GM12878 (cell line): Measurements from ENCODE around the gene GJA10. TPM values are rescaled to one million over a fixed set of nuclear protein-coding genes. Genes with fewer than 3 reads are reported as not detected.
"Not testable (repeated sequence)": the region's sequence is repeated elsewhere in the genome, so short reads cannot be mapped to it uniquely, and the experiment has no call there.

Source experiments
- ATAC-seq: fragments of 200-7000 bp; cut with Tn5 transposase; 3 replicates; pipeline ENCODE4 v1.9.1; 2020; ENCODE audit warnings: mild to moderate bottlenecking, moderate library complexity
- BruUV-seq: library from RNA; stranded (reverse); fragments of 400-500 nt; replicated peaks from 2 replicates; lab custom pipeline; 2021; lab: Mats Ljungman, UMichigan
- CTCF ChIA-PET: fragments of 300-600 bp; sonication (Branson Sonifier 250); formaldehyde crosslinking; extraction: SDS; loops from one replicate; lab custom pipeline; 2021; ENCODE audit warnings: inconsistent platforms; lab: Yijun Ruan, JAX
- POLR2A ChIA-PET: fragments of 350-600 bp; formaldehyde crosslinking; extraction: SDS; loops from one replicate; lab custom pipeline; 2021; ENCODE audit warnings: inconsistent platforms; lab: Charles Lee
- RAD21 ChIA-PET: fragments of 300-600 bp; sonication (Branson Sonifier 250); formaldehyde crosslinking; loops from one replicate; lab custom pipeline; 2023; ENCODE audit warnings: antibody characterized with exemption; ENCODE audit not compliant: unreplicated experiment; lab: Charles Lee
- SMC1A ChIA-PET: fragments of 300-600 bp; sonication (Branson Sonifier 250); formaldehyde crosslinking; loops from one replicate; lab custom pipeline; 2023; ENCODE audit not compliant: unreplicated experiment, uncharacterized antibody; lab: Charles Lee
- DNase-seq: peaks from one replicate; pipeline ENCODE4 v3.0.0-alpha.2; 2011; ENCODE audit warnings: low read depth, low spot score
- FAIRE-seq: peaks from 3 replicates; lab custom pipeline; 2011; peaks lifted over from hg19 to GRCh38; lab: Jason Lieb, UNC
- H2AFZ ChIP-seq: 2 replicates; pipeline ENCODE4 v1.6.0; 2011; ENCODE audit warnings: low read depth, low read length, control low read depth; ENCODE audit not compliant: control insufficient read depth
- H3K27ac ChIP-seq: 2 replicates; pipeline ENCODE4 v1.5.1; 2011; ENCODE audit warnings: control low read depth; ENCODE audit not compliant: control insufficient read depth, insufficient read depth
- H3K27me3 ChIP-seq, 2 experiments: replicated peaks in 1 of 2; 2 replicates each; pipeline versions ENCODE4 v1.6.0 to v1.6.1; 2011; ENCODE audit warnings: low read length in 1 of 2; ENCODE audit not compliant: control insufficient read depth in 2 of 2, insufficient read depth in 2 of 2
- H3K36me3 ChIP-seq, 2 experiments: 2 replicates each; pipeline ENCODE4 v1.5.1; 2011; ENCODE audit warnings: low read length in 1 of 2; ENCODE audit not compliant: control insufficient read depth in 2 of 2, insufficient read depth in 2 of 2
- H3K4me1 ChIP-seq: 2 replicates; pipeline ENCODE4 v1.6.1; 2011; ENCODE audit warnings: mild to moderate bottlenecking, low read length, moderate library complexity, mixed read lengths; ENCODE audit not compliant: control insufficient read depth, insufficient read depth
- H3K4me2 ChIP-seq: 2 replicates; pipeline ENCODE4 v1.6.0; 2011; ENCODE audit warnings: control low read depth; ENCODE audit not compliant: control insufficient read depth, insufficient read depth
- H3K4me3 ChIP-seq: fragments of 200-600 bp; sonication (generic); 2 replicates; pipeline ENCODE4 v1.5.1; 2016
- H3K79me2 ChIP-seq: 2 replicates; pipeline ENCODE4 v1.6.0; 2011; ENCODE audit warnings: low read length; ENCODE audit not compliant: control insufficient read depth, insufficient read depth
- H3K9ac ChIP-seq: 2 replicates; pipeline ENCODE4 v1.8.0; 2011; ENCODE audit warnings: low read length, control low read depth, mixed read lengths; ENCODE audit not compliant: control insufficient read depth, insufficient read depth
- H3K9me3 ChIP-seq: replicated peaks from 3 replicates; pipeline ENCODE4 v1.5.1; 2011; ENCODE audit warnings: mild to moderate bottlenecking, low read length; ENCODE audit not compliant: control insufficient read depth, insufficient read depth
- H4K20me1 ChIP-seq: 2 replicates; pipeline ENCODE4 v1.6.0; 2011; ENCODE audit not compliant: control insufficient read depth, insufficient read depth
- SP1 ChIP-seq: IDR thresholded peaks from one replicate; pipeline ENCODE4 v1.6.1; 2011; ENCODE audit warnings: low read depth, low read length
- WGBS: methylation state at CpG from one replicate; pipeline ENCODE4 v1.1.6; 2016; ENCODE audit warnings: low lambda C conversion rate; ENCODE audit not compliant: insufficient replicate concordance, insufficient coverage; ENCODE audit errors: missing lambda C conversion rate; 5-methylcytosine and 5-hydroxymethylcytosine counted together
- in situ Hi-C: fragments of 300-500 bp; cut with MboI; formaldehyde crosslinking; loops from 9 replicates; pipeline ENCODE4 v1.14.3; 2018; ENCODE audit warnings: mixed read lengths
- intact Hi-C: fragments of 100-400 bp; cut with micrococcal nuclease; formaldehyde crosslinking; loops from one replicate; pipeline ENCODE4 v1.14.2; 2022; ENCODE audit not compliant: unreplicated experiment
- polyA plus RNA-seq, 11 experiments: library from polyadenylated mRNA; depleted of rRNA in 4 of 11; unstranded in 6 of 11; stranded (reverse) in 5 of 11; fragments of >200 nt; fragmentation: Nextera tagmentation in 4 of 11; fragmentation: Illumina TruSeq in 1 of 11; extraction: Ambion mirVana in 4 of 11; extraction: Trizol in 1 of 11; gene quantifications; 1 replicate in 1 of 11; 2 replicates in 10 of 11; pipeline versions ENCODE4 v1.2.1 to v1.2.3, GENCODE V29; 2011 to 2016; ENCODE audit warnings: inconsistent platforms in 2 of 11, missing spikeins in 2 of 11, low read depth in 1 of 11
- total RNA-seq, 4 experiments: library from RNA; depleted of rRNA in 3 of 4; stranded (reverse); fragments of >200 nt in 3 of 4; fragmentation: Illumina TruSeq in 1 of 4; extraction: Trizol in 1 of 4; gene quantifications; 2 replicates each; pipeline versions ENCODE4 v1.2.1 to v1.2.3, GENCODE V29; 2013 to 2021
- TF ChIP-seq, protein P1 (sequence below): IDR thresholded peaks from 2 replicates; pipeline ENCODE4 v1.6.1; 2012; ENCODE audit warnings: mild to moderate bottlenecking, low read depth, low read length

The GJA10 gene
- total and polyA plus RNA-seq, 10 of the 15 experiments (the other 5 are each of a cell fraction or from before 2014, with no cell fraction given): not detected

DNA sequence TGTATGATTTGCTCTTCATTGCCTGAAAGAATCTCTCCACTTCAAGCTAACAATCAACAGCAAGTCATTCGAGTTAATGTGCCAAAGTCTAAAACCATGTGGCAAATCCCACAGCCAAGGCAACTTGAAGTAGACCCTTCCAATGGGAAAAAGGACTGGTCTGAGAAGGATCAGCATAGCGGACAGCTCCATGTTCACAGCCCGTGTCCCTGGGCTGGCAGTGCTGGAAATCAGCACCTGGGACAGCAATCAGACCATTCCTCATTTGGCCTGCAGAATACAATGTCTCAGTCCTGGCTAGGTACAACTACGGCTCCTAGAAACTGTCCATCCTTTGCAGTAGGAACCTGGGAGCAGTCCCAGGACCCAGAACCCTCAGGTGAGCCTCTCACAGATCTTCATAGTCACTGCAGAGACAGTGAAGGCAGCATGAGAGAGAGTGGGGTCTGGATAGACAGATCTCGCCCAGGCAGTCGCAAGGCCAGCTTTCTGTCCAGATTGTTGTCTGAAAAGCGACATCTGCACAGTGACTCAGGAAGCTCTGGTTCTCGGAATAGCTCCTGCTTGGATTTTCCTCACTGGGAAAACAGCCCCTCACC lies 1.1 kb downstream of the GJA10 start:
- H3K4me3 ChIP-seq: no peak overlapping the region
- in situ Hi-C loops: no loop called here

DNA sequence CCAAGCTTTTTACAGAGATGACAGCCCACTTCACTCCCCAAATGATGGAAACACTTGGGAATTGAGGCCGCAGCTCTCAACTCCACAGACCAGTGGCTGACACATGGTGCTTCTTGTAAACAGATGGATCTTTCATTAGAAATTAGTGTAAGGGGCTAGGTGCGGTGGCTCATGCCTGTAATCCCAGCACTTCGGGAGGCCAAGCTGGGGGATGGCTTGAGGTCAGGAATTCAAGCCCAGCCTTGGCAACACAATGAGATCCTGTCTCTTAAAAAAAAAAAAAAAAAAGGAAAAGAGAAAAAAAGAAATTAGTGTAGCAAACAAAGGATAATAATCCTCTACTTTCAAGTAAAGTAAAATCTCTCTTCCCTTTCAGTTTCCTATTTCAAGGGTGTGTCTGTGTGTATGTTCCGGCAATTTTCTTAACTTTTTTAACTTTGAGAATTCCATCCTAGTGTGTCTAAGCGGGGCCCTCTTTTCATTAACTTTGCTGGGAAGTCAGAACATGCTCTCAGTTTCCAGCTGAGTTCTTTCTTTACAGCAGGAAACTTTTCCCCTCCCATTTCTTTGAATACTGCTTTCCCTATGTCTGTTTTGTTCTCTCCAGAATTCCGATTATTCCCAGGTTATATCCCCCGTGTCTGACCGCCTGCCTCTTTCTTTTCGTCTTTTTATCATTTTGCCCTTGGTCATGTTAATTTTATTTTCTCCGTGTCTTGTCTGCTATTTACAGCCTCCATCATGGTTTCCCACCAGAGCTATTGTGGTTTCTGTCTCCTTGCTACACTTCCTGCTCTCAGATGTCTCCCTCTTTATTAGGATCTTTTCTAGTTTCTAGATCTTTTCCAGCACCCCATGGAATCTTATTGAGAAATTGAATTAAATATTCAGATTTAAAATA lies 16.0 kb downstream of the GJA10 start:
- H3K9ac ChIP-seq, H3K27me3 ChIP-seq, in situ Hi-C loops, H3K9me3 ChIP-seq, BruUV-seq, FAIRE-seq, intact Hi-C loops, SMC1A ChIA-PET, RAD21 ChIA-PET, H2AFZ ChIP-seq, H3K79me2 ChIP-seq, H3K4me1 ChIP-seq, H3K4me2 ChIP-seq, H3K27ac ChIP-seq, DNase-seq, ATAC-seq, H3K36me3 ChIP-seq, H3K4me3 ChIP-seq, H4K20me1 ChIP-seq: not testable (repeated sequence)
- ChIA-PET POLR2A (interaction anchor here (0.7 kb wide), 1 partner anchor 612 kb away, joined by 3 read pairs; no protein-coding TSS in a partner anchor), CTCF (interaction anchor here (2.0 kb wide), 1 partner anchor 31 kb away, joined by 6 read pairs; no protein-coding TSS in a partner anchor)
- WGBS: 32% methylated on average over 10 of the region's 10 CpGs

More for the DNA sequence above, 1.1 kb downstream of the GJA10 start:
- TF ChIP-seq, protein P1, sequence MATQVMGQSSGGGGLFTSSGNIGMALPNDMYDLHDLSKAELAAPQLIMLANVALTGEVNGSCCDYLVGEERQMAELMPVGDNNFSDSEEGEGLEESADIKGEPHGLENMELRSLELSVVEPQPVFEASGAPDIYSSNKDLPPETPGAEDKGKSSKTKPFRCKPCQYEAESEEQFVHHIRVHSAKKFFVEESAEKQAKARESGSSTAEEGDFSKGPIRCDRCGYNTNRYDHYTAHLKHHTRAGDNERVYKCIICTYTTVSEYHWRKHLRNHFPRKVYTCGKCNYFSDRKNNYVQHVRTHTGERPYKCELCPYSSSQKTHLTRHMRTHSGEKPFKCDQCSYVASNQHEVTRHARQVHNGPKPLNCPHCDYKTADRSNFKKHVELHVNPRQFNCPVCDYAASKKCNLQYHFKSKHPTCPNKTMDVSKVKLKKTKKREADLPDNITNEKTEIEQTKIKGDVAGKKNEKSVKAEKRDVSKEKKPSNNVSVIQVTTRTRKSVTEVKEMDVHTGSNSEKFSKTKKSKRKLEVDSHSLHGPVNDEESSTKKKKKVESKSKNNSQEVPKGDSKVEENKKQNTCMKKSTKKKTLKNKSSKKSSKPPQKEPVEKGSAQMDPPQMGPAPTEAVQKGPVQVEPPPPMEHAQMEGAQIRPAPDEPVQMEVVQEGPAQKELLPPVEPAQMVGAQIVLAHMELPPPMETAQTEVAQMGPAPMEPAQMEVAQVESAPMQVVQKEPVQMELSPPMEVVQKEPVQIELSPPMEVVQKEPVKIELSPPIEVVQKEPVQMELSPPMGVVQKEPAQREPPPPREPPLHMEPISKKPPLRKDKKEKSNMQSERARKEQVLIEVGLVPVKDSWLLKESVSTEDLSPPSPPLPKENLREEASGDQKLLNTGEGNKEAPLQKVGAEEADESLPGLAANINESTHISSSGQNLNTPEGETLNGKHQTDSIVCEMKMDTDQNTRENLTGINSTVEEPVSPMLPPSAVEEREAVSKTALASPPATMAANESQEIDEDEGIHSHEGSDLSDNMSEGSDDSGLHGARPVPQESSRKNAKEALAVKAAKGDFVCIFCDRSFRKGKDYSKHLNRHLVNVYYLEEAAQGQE: peak; percentile 96
- no peak for TF ChIP-seq SP1
- Histone ChIP-seq H3K27me3 (no peaks in the 10 kb centered on the region; a peak in 1 of 4 replicates), H3K4me2 (no peak overlapping the region), H3K27ac (no peak overlapping the region), H4K20me1 (no peaks in the 10 kb centered on the region), H3K4me1 (no peaks in the 10 kb centered on the region), H2AFZ (no peak overlapping the region), H3K9ac (no peak overlapping the region), H3K79me2 (no peaks in the 10 kb centered on the region), H3K36me3 (no peaks in the 10 kb centered on the region), H3K9me3 (no peaks in the 10 kb centered on the region)
- ChIA-PET POLR2A (no interaction called here), CTCF (no interaction called here), RAD21 (no interaction called here), SMC1A (no interaction called here)
- FAIRE-seq: no peak
- intact Hi-C loops: no loop called here
- BruUV-seq: no TSS peak
- no peak for DNase-seq
- ATAC-seq: 0 out of 3 replicates have a peak, but pooled peaks have one; percentile 52
- 34% methylated on average over 8 of the region's 8 CpGs for WGBS
